K562 (cell line): ENCODE measurements around the gene TTC33. TPM values are rescaled to one million over a fixed set of nuclear protein-coding genes. Genes with fewer than 3 reads are reported as not detected.

ENCODE experiments used
- ATAC-seq: fragments of 200-7000 bp; cut with Tn5 transposase; 3 replicates; pipeline ENCODE4 v1.9.1; 2020; ENCODE audit warnings: moderate library complexity
- BruUV-seq: library from RNA; stranded (reverse); fragments of 400-500 nt; replicated peaks from 2 replicates; lab custom pipeline; 2021; lab: Mats Ljungman, UMichigan
- CTCF ChIA-PET: fragments of 300-600 bp; formaldehyde crosslinking; extraction: SDS; loops from one replicate; lab custom pipeline; 2021; ENCODE audit warnings: low intra/inter-chr PET ratio; lab: Yijun Ruan, JAX
- POLR2A ChIA-PET: fragments of 300-600, 350-650 bp; sonication (Branson Sonifier 250); formaldehyde crosslinking; extraction: SDS; loops from one replicate; lab custom pipeline; 2021; ENCODE audit warnings: antibody characterized with exemption, inconsistent platforms; lab: Yijun Ruan, JAX
- DNase-seq, 4 experiments: peaks; one replicate each; pipeline versions ENCODE4 v3.0.0 to v3.0.0-alpha.2; 2011 to 2018; ENCODE audit warnings: low spot score in 3 of 4, mixed read lengths in 3 of 4; ENCODE audit errors: extremely low read depth in 1 of 4
- FAIRE-seq: peaks from 2 replicates; lab custom pipeline; 2011; peaks lifted over from hg19 to GRCh38; lab: Jason Lieb, UNC
- H2AFZ ChIP-seq: 2 replicates; pipeline ENCODE4 v1.6.0; 2011; ENCODE audit warnings: low read depth, low read length, control low read depth, inconsistent platforms
- H3K27ac ChIP-seq: fragments of 200-600 bp; 3 replicates; pipeline ENCODE4 v1.8.0; 2011; ENCODE audit warnings: low read depth, mild to moderate bottlenecking, control low read depth, inconsistent platforms, low read length, moderate library complexity, mixed read lengths; ENCODE audit errors: extremely low read depth
- H3K27me3 ChIP-seq, 2 experiments: fragments of 300-600 bp in 1 of 2; 2 replicates in 1 of 2; 3 replicates in 1 of 2; pipeline versions ENCODE4 v1.6.0 to v1.8.0; 2011; ENCODE audit warnings: inconsistent platforms in 2 of 2, low read length in 2 of 2, mild to moderate bottlenecking in 1 of 2, mixed read lengths in 1 of 2, moderate library complexity in 1 of 2; ENCODE audit not compliant: control insufficient read depth in 2 of 2, insufficient read depth in 2 of 2
- H3K36me3 ChIP-seq: fragments of 300-600 bp; 3 replicates; pipeline ENCODE4 v1.8.0; 2011; ENCODE audit warnings: mild to moderate bottlenecking, low read length, inconsistent platforms; ENCODE audit not compliant: control insufficient read depth, insufficient read depth
- H3K4me1 ChIP-seq, 2 experiments: fragments of 200-600 bp in 1 of 2; replicated peaks in 1 of 2; 2 replicates in 1 of 2; 3 replicates in 1 of 2; pipeline versions ENCODE4 v1.5.1 to v1.8.0; 2011; ENCODE audit warnings: inconsistent platforms in 2 of 2, low read length in 2 of 2, mild to moderate bottlenecking in 1 of 2, mixed read lengths in 1 of 2, moderate library complexity in 1 of 2; ENCODE audit not compliant: control insufficient read depth in 2 of 2, insufficient read depth in 2 of 2
- H3K4me2 ChIP-seq: 2 replicates; pipeline ENCODE4 v1.6.1; 2011; ENCODE audit warnings: low read length, control low read depth, inconsistent platforms, mixed read lengths; ENCODE audit not compliant: insufficient read depth
- H3K4me3 ChIP-seq: fragments of 200-600 bp; sonication (generic), shearing (Covaris generic); 2 replicates; pipeline ENCODE4 v1.5.1; 2016; ENCODE audit warnings: control low read depth, inconsistent platforms
- H3K79me2 ChIP-seq: fragments of 200-600 bp; 3 replicates; pipeline ENCODE4 v1.8.0; 2011; ENCODE audit warnings: low read length, inconsistent platforms; ENCODE audit not compliant: control insufficient read depth, insufficient read depth
- H3K9ac ChIP-seq, 2 experiments: 2 replicates each; pipeline versions ENCODE4 v1.6.0 to v1.6.1; 2011; ENCODE audit warnings: low read depth in 2 of 2, low read length in 2 of 2, control low read depth in 1 of 2, inconsistent platforms in 1 of 2, mild to moderate bottlenecking in 1 of 2, mixed read lengths in 1 of 2; ENCODE audit not compliant: insufficient read depth in 1 of 2
- H3K9me1 ChIP-seq: one replicate; pipeline ENCODE4 v1.6.0; 2011; ENCODE audit warnings: inconsistent platforms, mild to moderate bottlenecking, low read length, moderate library complexity; ENCODE audit not compliant: control insufficient read depth, insufficient read depth
- H3K9me3 ChIP-seq: replicated peaks from 2 replicates; pipeline ENCODE4 v1.5.1; 2011; ENCODE audit warnings: low read depth, low read length, inconsistent platforms; ENCODE audit not compliant: control insufficient read depth, insufficient read depth
- H4K20me1 ChIP-seq: replicated peaks from 2 replicates; pipeline ENCODE4 v1.6.1; 2011; ENCODE audit warnings: low read length, inconsistent platforms, mixed read lengths; ENCODE audit not compliant: control insufficient read depth, insufficient read depth
- CBFA2T3 ChIP-seq: fragments of 450-650 bp; IDR thresholded peaks from 2 replicates; pipeline ENCODE4 v1.6.1; 2017
- CEBPB ChIP-seq: fragments of 450-650 bp; IDR thresholded peaks from 2 replicates; pipeline ENCODE4 v1.6.1; 2016; ENCODE audit warnings: missing genetic modification characterization, missing compliant biosample characterization
- CSDE1 ChIP-seq, 2 experiments: fragments of 450-650 bp; IDR thresholded peaks; 2 replicates each; pipeline ENCODE4 v1.6.1; 2016; ENCODE audit warnings: mild to moderate bottlenecking in 1 of 2
- FOXA1 ChIP-seq: fragments of 450-650 bp; IDR thresholded peaks from 2 replicates; pipeline ENCODE4 v1.6.1; 2016; ENCODE audit warnings: mild to moderate bottlenecking, borderline replicate concordance
- ID3 ChIP-seq, 2 experiments: fragments of 250-450 bp in 1 of 2; fragments of 450-650 bp in 1 of 2; sonication (Bioruptor Pico) in 1 of 2; IDR thresholded peaks; 2 replicates each; pipeline versions ENCODE4 v1.6.1 to v1.8.0; 2016 to 2021; ENCODE audit warnings: mild to moderate bottlenecking in 2 of 2, moderate library complexity in 2 of 2, missing compliant biosample characterization in 1 of 2, missing genetic modification characterization in 1 of 2
- SREBF2 ChIP-seq: sonication (generic); formaldehyde crosslinking; IDR thresholded peaks from 2 replicates; pipeline ENCODE4 v1.4.0; 2020; ENCODE audit warnings: mild to moderate bottlenecking, missing genetic modification reagents
- TCF3 ChIP-seq: sonication (generic); formaldehyde crosslinking; IDR thresholded peaks from 2 replicates; pipeline ENCODE4 v1.4.0; 2020; ENCODE audit warnings: mild to moderate bottlenecking, missing genetic modification reagents
- WGBS: fragments of 100-300 bp; shearing (Covaris generic); methylation state at CpG from one replicate; pipeline ENCODE4 v1.1.6; 2016; ENCODE audit warnings: low coverage, mixed read lengths; ENCODE audit not compliant: insufficient coverage; ENCODE audit errors: missing lambda C conversion rate; 5-methylcytosine and 5-hydroxymethylcytosine counted together
- in situ Hi-C: fragments of 300-500 bp; cut with MboI; formaldehyde crosslinking; loops from 4 replicates; pipeline ENCODE4 v1.15.0; 2018; ENCODE audit warnings: inconsistent platforms, mixed read lengths
- intact Hi-C: fragments of 100-400 bp; cut with micrococcal nuclease; formaldehyde crosslinking; loops from 2 replicates; pipeline ENCODE4 v1.14.2; 2022
- polyA plus RNA-seq, 8 experiments: library from polyadenylated mRNA; depleted of rRNA in 4 of 8; stranded (reverse) in 5 of 8; unstranded in 3 of 8; fragments of >200 nt; fragmentation: Nextera tagmentation in 2 of 8; fragmentation: Illumina TruSeq in 1 of 8; extraction: Ambion mirVana in 2 of 8; extraction: Trizol in 1 of 8; gene quantifications; 2 replicates each; pipeline versions ENCODE4 v1.2.1 to v1.2.3, GENCODE V29; 2011 to 2014; ENCODE audit warnings: inconsistent platforms in 1 of 8, missing spikeins in 1 of 8
- total RNA-seq, 7 experiments: library from RNA; depleted of rRNA in 6 of 7; stranded (reverse); fragments of >200 nt in 6 of 7; fragmentation: Illumina TruSeq in 2 of 7; extraction: Trizol in 2 of 7; gene quantifications; 2 replicates each; pipeline versions ENCODE4 v1.2.1 to v1.2.3, GENCODE V29; 2011 to 2021; ENCODE audit warnings: low replicate concordance in 1 of 7
- TF ChIP-seq, protein P1 (sequence below): fragments of 250-450 bp; sonication (Bioruptor Pico); IDR thresholded peaks from 2 replicates; pipeline ENCODE4 v1.5.0; 2022; ENCODE audit warnings: mild to moderate bottlenecking
- TF ChIP-seq, protein P2 (sequence below): fragments of 450-650 bp; IDR thresholded peaks from one replicate; pipeline ENCODE4 v1.6.1; 2018; ENCODE audit warnings: mild to moderate bottlenecking, moderate library complexity; ENCODE audit not compliant: partially characterized antibody

The TTC33 gene
- total and polyA plus RNA-seq, 9 of the 15 experiments (the other 6 are each of a cell fraction or from before 2014, with no cell fraction given), result 11.5 to 24.9 (median 21.1) TPM

DNA sequence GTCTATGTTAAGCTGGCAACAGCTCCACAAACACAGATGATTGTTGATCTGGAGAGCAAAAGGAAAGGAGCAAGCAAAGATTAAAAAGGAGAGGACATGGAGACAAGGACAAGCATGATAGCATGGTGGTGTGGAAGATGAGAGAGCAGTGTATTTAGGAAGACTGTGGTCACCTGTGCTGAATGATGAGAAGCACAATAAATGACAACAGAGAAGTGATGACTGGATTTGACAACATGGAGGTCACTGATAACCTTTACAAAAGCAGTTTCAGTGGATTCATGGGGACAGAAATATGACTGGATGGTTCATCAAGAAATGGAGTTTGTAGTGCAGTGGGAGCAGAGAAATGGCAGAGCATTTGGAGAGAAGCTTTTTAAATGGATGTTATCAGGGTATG, 20.2 kb downstream of the TTC33 start:
- Histone ChIP-seq H3K9me3 (peaks cover 3% of the 10 kb centered on the region; the same call in 1 of the 2 replicates), H3K27ac (no peak overlapping the region), H3K4me2 (no peak overlapping the region), H3K27me3 (no peaks in the 10 kb centered on the region), H4K20me1 (peaks cover 3% of the 10 kb centered on the region; the same call in 1 of the 2 replicates), H3K9me1 (no peaks in the 10 kb centered on the region), H2AFZ (no peak overlapping the region), H3K36me3 (peaks cover 3% of the 10 kb centered on the region; the same call in 1 of the 3 replicates), H3K79me2 (no peaks in the 10 kb centered on the region), H3K4me3 (no peak overlapping the region), H3K4me1 (peaks cover 0 to 7% of the 10 kb centered on the region in 2 experiments; a peak in 2 of 5 replicates), H3K9ac (no peak overlapping the region)
- ChIA-PET CTCF (interaction anchor here (0.5 to 2.0 kb wide), 7 partner anchors 9 to 1157 kb away, joined by 3 to 9 read pairs (median 4); no protein-coding TSS in a partner anchor), POLR2A (interaction anchor here (0.6 kb wide), 1 partner anchor 388 kb away, joined by 3 read pairs; no protein-coding TSS in a partner anchor)
- intact Hi-C loops, result loop anchor here (1.0 to 5.0 kb wide), 4 partner anchors 47 to 1021 kb away; no protein-coding TSS in a partner anchor
- TF ChIP-seq ID3 (CRISPR knock-in tag; IDR thresholded peaks at IDR 0.05) (no peak), ID3 (tag; IDR thresholded peaks at IDR 0.05) (peak; percentile 99), SREBF2 (CRISPR knock-in tag) (no peak), CBFA2T3 (peak; percentile 54), TCF3 (peak; percentile 62)
- DNase-seq, result peak in 1 of 4 experiments; percentile 16
- in situ Hi-C loops, result no loop called here
- FAIRE-seq, result no peak
- no peak for ATAC-seq
- BruUV-seq, result no TSS peak

GRCh38 chr5:40734986-40735385, 20.8 kb downstream of the TTC33 start:
- H3K9ac ChIP-seq, result no peak overlapping the region
- FAIRE-seq, result no peak
- TF ChIP-seq CSDE1 (IDR thresholded peaks at IDR 0.05) (no peak), FOXA1 (no peak), CEBPB (no peak)
- TF ChIP-seq, protein P1, sequence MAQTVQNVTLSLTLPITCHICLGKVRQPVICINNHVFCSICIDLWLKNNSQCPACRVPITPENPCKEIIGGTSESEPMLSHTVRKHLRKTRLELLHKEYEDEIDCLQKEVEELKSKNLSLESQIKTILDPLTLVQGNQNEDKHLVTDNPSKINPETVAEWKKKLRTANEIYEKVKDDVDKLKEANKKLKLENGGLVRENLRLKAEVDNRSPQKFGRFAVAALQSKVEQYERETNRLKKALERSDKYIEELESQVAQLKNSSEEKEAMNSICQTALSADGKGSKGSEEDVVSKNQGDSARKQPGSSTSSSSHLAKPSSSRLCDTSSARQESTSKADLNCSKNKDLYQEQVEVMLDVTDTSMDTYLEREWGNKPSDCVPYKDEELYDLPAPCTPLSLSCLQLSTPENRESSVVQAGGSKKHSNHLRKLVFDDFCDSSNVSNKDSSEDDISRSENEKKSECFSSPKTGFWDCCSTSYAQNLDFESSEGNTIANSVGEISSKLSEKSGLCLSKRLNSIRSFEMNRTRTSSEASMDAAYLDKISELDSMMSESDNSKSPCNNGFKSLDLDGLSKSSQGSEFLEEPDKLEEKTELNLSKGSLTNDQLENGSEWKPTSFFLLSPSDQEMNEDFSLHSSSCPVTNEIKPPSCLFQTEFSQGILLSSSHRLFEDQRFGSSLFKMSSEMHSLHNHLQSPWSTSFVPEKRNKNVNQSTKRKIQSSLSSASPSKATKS, result no peak
- TF ChIP-seq, protein P2, sequence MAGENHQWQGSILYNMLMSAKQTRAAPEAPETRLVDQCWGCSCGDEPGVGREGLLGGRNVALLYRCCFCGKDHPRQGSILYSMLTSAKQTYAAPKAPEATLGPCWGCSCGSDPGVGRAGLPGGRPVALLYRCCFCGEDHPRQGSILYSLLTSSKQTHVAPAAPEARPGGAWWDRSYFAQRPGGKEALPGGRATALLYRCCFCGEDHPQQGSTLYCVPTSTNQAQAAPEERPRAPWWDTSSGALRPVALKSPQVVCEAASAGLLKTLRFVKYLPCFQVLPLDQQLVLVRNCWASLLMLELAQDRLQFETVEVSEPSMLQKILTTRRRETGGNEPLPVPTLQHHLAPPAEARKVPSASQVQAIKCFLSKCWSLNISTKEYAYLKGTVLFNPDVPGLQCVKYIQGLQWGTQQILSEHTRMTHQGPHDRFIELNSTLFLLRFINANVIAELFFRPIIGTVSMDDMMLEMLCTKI, result no peak

More at GRCh38 chr5:40734986-40735385, 20.8 kb downstream of the TTC33 start:
- BruUV-seq, result no TSS peak
- POLR2A ChIA-PET, result interaction anchor here (0.6 kb wide), 1 partner anchor 894 kb away, joined by 3 read pairs; no protein-coding TSS in a partner anchor
- Histone ChIP-seq H3K4me2 (no peak overlapping the region), H2AFZ (no peak overlapping the region), H3K9me3 (no peaks in the 10 kb centered on the region), H3K9me1 (no peaks in the 10 kb centered on the region), H3K79me2 (no peaks in the 10 kb centered on the region), H4K20me1 (peaks cover 3% of the 10 kb centered on the region; the same call in 1 of the 2 replicates), H3K4me1 (peaks cover 0 to 7% of the 10 kb centered on the region in 2 experiments; a peak in 2 of 5 replicates), H3K27ac (no peak overlapping the region), H3K4me3 (no peak overlapping the region), H3K36me3 (no peaks in the 10 kb centered on the region), H3K27me3 (no peaks in the 10 kb centered on the region)
- WGBS, result 56% methylated on average over 2 of the region's 2 CpGs
- DNase-seq, result no peak
- no peak for ATAC-seq
- in situ Hi-C loops (no loop called here), intact Hi-C loops (loop anchor here (5.0 kb wide), 2 partner anchors 142 to 1153 kb away; no protein-coding TSS in a partner anchor)
- CTCF ChIA-PET, result interaction anchor here (0.6 to 1.1 kb wide), 2 partner anchors 47 to 1156 kb away, joined by 3 to 6 read pairs; no protein-coding TSS in a partner anchor
